GM21619 (cell line): Measurements from ENCODE around the gene ANO8.
"Not testable (repeated sequence)": the region's sequence is repeated elsewhere in the genome, so short reads cannot be mapped to it uniquely, and the experiment has no call there.

Experiments
- ATAC-seq: cut with Tn5 transposase; IDR thresholded peaks from one replicate; pipeline ENCODE4 v1.9.1; 2021; ENCODE audit not compliant: unreplicated experiment

ANO8 gene, protein sequence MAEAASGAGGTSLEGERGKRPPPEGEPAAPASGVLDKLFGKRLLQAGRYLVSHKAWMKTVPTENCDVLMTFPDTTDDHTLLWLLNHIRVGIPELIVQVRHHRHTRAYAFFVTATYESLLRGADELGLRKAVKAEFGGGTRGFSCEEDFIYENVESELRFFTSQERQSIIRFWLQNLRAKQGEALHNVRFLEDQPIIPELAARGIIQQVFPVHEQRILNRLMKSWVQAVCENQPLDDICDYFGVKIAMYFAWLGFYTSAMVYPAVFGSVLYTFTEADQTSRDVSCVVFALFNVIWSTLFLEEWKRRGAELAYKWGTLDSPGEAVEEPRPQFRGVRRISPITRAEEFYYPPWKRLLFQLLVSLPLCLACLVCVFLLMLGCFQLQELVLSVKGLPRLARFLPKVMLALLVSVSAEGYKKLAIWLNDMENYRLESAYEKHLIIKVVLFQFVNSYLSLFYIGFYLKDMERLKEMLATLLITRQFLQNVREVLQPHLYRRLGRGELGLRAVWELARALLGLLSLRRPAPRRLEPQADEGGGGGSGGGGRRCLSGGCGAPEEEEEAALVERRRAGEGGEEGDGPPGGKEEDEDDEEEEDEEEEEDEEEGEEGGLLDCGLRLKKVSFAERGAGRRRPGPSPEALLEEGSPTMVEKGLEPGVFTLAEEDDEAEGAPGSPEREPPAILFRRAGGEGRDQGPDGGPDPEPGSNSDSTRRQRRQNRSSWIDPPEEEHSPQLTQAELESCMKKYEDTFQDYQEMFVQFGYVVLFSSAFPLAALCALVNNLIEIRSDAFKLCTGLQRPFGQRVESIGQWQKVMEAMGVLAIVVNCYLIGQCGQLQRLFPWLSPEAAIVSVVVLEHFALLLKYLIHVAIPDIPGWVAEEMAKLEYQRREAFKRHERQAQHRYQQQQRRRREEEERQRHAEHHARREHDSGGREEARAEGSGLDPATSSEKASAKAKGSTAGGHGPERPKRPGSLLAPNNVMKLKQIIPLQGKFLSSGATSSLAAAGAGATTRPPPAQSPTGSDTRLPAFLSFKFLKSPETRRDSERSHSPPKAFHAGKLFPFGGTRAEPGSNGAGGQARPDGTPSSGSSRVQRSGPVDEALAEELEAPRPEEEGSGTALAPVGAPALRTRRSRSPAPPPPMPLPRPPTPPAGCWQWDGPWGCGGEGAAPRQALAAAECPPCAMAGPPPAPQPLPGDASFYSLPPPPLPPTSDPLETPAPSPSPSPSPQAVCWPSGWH

DNA sequence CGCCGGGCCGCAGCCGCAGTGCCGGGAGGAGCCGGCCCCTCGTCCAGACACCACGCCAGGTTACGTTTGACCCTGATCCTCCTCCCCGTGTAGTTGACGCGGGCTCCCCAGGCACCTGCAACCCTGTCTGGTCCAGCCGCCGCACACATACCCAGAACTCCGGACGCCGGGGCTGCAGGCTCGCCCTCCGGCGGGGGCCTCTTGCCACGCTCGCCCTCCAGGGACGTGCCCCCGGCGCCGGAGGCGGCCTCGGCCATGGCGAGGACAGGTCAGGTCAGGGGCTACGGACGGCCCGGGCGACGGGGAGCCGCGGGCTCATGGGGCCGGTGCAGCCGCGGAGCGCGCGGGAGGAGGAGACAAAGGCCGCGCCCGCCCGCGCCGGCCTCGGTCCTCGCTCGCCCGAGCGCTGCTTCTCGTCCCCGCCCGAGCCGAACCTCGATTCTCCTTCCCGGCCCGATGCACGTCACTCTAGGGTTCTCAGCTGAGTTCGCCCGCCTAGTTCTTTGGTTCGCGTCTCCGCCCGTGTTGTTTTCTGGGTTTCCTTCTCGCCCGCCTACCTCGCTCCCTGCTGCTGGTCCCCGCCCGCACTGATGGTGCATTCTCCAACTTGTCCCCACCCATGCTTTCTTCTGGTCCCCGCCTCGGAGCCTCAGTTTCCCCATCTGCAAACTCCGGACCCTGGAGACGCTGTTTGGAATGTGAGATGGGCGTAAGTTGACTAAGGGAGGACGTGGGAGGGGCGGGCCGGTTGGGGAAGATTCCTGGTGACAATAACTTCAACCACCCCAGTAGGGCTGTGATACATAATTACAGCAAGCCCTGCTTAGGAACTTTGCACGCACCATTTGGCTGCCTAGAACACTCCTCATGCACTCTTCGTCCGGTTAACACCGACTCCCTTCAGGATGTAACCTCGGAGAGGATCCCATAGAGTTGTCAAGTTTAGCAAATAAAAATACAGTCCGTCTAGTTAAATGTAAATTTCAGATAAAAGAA is at the start of gene ANO8:
Gene ANO8, minus strand, starts transcription at position 442 of the 996 bp plus-strand sequence. Its CDS starts 185 bp downstream, at position 257.
- ATAC-seq, result peak; percentile 43

DNA sequence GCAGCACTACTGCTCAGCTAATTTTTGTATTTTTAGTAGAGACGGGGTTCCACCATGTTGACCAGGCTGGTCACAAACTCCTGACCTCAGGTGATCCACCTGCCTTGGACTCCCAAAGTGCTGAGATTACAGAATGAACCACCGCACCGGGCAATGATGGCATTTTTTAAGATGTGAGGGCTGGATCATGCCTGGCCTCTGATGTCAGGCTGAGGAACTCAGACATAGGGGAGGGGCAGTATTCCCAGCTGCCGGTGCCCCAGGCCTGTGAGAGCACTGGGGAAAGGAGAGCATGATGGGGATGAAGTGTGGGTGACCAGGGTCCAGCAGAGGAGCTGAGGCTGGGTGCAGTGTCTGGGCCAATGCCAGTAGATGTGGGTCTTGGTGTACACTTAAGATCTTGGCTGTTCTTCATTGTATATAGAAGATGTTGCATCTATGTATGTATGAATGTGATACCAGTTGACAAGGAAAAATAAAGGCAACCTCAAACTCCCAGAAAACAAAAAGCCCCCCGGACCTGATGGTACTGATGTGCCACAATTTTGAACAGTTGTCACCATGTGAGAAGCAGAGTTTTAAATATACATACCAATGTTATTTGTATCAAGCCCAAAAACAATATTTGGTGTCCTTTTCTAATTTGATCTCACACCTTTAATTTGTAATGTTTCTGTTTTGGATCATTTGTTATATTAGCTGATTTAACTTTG is 45.9 kb upstream of the ANO8 start:
- ATAC-seq, result no peak

DNA sequence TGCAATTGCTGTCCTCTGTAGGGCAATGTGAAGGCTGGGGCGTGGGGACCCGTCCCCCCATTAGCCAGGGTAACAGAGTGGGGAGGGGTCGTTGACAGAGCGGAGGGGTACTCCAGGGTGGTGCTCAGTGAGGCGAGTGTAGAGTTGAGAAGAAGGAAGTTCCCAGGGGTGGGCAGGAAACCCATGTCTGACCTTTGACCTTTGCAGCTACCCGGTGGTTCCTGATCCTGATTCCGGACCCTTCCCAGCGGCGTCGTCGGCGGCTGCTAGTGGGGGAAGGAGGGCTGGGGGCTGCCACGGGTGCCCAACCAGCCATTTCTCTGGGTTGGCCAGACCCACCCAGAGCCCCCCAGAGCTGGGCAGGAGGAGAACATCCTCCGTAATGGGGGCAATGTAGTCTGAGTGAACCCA is 44.6 kb upstream of the ANO8 start:
- no peak for ATAC-seq

DNA sequence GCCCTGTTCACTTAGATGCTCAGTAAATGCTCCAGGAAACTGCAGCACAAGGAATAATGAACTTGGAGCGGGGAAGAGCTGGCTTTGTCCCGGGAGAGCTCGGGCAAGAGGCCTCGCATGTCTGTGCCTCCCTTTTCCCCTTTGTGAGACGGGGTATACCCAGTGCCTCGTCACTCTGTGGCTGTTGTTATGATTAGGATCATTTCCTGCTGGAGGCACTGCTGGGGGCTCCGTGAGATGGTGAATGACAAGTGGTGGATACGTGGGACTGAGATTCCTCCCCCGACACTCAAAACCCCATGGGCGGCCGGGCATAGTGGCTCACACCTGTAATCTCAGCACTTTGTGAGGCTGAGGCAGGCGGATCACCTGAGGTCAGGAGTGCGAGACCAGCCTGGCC is 43.6 kb upstream of the ANO8 start:
- ATAC-seq, result no peak

DNA sequence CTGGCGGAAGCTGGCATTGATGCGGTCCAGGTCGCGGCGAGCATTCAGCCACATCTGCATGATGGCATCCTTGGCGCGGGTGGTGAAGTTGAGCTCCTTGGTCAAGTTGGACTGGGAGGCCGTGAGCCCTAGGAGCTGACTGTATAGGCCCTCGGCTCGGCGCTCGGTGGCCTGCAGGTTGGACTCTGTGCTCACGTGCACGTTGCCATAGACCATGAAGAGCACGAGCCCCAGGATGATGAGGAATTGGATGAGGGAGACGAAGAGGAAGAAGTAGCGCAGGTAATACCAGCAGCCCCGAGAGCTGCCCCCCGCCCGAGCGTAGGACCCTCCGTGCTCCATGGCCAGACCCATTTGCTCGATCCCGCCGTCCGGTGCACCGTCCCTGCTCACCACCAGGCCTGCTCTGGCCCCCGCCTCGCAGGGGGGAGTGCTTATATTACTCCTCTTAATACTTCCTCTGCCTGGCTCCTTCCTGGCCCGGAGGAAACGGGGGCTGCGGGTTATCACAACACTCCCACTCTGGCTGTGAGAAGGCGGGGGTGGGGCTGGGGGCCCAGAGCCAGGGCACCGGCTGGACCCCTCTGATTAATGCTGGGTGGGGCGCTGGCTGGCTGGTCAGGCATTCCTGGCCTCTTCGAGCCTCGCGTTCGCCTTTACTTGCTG is 42.4 kb upstream of the ANO8 start, which contains the start of gene PLVAP:
Gene PLVAP, minus strand, starts transcription at position 408 of the 666 bp plus-strand sequence. Its CDS starts 54 bp downstream, at position 354.
- no peak for ATAC-seq

DNA sequence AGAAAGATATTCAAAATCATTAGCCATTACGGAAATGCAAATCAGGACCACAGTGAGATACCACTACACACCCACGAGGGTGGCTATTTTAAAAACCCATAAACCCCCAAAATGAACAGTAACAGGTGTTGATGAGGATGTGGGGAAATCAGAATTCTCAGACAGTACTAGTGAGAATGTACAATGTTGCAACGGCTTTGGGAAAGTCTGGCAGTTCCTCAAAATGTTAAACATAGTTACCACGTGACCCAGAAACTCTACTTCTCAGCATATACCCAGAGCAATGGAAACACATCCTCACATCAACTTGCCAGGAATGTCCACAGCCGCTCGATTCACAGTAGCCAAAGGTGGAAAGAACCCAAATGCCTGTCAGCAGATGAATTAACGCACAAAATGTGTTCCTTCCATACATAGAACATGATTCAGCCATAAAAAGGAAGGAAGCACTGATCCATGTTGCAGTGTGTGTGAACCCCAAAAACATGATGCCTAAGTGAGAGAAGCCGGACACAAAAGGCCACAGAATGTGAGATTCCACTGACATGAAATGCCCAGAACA is 35.5 kb upstream of the ANO8 start:
- ATAC-seq, result peak; percentile 78

DNA sequence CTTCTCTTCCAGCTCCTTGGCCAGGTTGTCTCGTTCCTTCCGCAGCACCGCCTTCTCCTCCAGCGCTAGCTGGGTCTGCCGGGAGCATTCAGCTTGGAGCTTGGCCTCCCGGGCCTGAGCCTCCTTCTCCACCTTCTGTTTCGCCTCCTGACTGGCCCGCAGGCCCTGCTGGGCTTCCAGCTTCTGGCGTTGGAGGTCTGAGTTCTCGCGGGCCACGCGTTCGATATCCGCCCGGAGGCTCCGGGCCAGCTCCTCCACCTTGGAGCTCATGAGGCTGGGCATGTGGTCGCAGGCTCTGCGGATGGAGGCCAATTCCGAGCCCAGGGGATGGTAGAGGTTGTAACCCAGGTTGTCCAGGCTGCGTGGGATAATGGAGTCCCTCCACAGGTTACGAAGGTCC is 30.7 kb upstream of the ANO8 start:
- ATAC-seq, result no peak

DNA sequence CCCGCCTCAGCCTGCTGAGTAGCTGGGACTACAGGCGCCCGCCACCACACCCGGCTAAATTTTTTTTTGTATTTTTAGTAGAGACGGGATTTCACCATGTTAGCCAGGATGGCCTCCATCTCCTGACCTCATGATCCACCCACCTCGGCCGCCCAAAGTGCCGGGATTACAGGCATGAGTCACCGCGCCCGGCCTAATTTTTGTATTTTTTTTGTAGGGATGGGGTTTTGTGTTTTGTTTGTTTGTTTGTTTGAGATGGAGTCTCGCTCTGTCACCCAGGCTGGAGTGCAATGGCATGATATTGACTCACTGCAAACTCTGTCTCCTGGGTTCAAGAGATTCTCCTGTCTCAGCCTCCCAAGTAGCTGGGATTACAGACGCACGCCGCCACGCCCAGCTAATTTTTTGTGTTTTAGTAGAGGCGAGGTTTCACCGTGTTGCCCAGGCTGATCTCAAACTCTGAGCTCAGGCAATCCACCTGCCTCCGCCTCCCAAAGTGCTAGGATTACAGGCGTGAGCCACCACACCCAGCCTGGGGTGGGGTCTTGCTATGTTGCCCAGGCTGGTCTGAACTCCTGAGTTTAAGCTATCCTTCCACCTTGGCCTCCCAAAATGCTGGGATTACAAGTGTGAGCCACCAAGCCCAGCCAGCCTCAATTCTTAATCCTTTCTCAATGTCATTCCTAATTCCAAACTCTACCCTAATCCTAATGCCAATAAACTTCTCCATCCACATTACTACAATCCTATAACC is 29.4 kb upstream of the ANO8 start:
- ATAC-seq, result not testable (repeated sequence)

DNA sequence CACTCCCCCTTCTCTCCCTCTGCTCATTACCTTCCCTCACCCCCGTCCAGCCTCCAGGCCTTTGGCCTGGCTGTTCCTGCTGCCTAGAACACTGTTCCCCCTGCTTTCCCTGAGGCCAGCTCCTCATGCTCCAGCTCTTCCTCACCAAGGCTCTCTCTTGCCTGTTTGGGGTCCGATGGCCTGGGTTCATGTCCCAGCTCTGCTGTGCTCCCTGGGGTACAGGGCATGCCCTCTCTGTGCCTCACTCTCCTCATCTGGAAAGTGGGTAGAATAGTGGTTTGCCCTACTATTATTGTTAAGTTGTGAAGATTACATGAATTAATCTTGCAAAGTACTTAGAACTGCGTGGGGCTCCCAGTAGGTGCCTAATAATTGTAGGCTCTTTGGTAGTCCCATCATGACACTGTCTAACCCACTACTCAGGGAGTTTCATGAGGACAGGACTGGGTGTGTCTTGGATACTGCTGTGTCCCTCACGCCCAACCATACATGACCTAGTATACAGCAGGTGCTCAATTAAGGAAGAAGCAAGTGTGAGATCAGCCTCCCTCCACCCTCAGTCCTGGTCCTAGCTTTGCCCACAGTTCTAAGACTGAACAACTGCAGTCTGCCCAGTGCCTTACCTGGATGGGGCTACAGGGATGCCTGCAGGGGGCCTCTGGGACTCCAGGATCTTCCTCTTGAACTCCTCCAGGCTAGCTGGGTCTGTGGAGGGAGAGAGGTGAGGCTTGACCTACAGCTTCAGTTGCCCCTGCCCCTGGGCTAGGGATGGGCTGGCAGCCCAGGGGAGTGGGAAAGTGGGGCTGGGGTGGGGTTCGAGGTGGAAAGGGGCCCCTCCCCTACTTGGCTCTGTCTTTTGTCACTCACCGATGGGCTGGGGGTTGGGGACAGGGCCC is 25.5 kb upstream of the ANO8 start:
- no peak for ATAC-seq

DNA sequence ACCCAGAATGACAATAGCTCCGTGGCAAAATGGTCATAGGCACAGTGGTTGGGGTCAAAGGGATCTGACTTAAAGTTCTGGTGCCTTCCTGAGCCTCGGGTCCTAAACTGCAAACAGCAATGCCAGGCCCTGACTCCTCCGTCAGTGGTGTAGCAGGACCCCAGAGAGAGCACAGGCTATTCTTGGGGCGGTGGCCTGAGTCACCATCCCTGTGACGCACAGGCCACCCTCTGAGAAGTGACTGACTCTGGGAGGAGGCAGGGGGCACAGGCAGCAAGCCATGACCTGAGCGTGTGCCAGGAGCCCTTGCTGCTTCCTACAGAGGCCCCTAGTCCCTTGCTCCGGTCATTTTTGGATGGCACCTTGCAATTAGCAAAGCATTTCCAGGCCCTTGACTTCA is 23.7 kb upstream of the ANO8 start:
- ATAC-seq, result no peak

DNA sequence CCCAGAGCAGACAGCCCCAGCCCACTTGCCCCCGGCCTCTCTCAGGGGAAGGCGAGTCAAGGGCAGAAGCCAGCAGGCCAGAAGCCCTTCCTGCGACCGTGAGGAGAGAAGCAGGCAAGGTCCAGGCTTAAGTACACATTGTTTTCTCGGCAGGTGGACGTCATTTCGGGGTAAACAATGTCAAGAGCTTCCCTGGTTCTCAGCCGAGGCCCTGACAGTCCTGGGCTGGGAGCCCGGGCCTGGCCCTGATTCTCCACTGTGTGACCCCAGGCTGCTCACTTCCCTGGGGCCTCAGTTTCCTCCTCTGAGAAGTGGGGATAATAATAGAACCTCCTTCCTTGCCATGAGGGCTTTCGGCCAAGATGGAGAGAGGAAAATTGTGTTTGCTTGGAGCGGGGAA is 23.1 kb upstream of the ANO8 start:
- no peak for ATAC-seq

DNA sequence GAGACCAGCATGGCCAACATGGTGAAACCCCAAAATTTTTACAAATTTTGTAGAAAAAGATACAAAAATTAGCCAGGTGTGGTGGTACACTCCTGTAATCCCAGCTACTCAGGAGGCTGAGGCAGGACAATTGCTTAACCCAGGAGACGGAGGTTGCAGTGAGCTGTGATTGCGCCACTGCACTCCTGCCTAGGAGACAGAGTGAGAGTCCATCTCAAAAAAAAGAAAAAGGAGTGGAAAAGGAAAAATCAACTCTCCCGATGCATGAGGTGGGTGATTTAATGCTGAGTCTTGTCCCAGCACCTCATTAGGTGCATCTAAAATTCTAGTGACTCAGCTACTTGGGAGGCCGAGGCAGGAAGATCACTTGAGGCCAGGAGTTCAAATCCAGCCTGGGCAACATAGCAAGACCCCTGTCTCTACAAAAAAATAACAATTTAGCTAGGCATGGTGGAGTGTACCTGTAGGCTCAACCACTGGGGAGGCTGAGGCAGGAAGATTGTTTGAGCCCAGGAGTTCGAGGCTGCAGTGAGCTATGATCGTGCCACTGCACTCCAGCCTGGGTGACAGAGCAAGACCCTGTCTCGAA is 22.5 kb upstream of the ANO8 start:
- ATAC-seq, result no peak

DNA sequence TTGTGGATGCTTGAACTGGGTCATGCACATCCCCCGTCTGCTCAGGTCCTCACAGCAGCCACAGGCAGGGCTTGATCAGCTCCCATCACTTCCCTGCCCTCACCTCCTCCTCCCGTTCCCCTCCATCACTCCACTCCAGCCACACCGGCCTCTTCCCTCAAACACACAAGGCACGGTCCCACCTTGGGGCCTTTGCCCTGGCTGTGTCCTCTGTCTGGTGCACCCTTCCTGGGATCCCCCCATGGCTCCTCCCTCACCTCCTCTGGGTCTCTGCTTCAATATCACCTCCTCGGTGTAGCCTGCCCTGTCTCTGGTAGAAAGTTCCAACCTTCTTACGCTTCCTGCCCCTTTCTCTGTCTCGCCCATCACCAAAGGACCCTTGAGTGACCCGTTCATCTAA is 18.7 kb upstream of the ANO8 start:
- ATAC-seq, result no peak

DNA sequence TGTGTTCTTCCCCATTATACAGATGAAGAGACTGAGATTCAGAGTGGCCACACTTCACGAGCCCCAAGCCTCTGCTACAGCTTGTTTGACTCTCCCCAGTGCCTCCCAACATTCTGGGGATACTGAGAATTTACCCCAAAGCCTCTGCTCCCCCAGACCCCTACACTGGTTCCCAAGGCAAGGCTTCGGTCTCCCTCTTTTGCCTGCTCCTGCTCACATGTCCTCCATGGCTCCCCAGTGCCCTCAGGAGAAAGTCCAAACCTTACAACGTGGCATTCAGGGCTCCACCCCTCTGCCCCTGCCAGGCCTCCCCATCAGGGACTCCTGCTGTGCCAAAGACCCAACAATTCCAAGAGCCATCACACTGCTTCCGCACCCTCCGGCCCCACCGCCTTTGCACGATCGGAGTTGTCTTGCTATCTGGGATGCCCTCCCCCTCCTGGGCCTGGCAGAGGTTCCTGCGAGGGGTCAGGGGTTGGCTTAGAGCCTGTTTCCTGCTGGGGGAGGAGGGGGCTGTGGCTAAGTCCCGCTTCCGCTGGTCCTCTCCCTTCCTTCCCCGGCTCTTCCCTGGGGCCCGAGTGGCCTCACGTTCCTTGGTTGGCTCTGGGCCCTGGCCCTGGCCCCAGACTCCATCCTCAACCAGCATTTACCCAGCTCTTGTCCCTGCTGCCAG is 18.1 kb upstream of the ANO8 start:
- no peak for ATAC-seq

DNA sequence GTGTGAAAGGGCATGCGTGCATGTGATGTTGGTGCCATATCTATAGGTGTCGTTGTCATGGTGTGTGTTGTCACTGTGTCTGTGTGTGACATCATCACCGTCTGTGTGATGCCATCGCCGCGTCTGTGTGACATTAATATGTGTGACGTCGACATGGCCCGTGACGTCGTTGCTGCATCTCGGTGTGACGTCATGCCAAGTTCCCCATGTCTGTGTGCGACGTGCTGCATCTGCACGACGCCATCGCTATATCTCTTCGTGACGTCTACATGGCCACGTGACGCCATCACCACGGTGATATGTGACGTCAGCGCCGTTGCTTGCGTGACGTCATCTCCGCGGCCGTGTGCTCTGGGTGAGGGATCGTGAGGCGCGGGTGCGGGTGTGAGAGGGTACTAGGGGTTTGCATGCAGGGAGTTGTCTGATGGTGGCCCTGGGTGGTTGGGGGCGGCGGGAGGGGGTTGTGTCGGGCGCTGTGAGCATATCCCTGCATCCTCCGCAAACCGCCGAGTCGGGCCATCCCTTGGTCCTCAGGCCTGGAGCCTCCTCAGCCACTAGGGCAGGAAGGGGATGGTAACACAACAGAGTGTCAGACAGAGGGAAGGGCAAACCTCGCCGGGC is 17.3 kb upstream of the ANO8 start:
- ATAC-seq, result no peak
